Choroid plexus epithelial cell (primary cell): Measurements from ENCODE around the gene XIRP2.

Experiments
- DNase-seq: peaks from one replicate; pipeline ENCODE4 v3.0.0-alpha.2; 2010; ENCODE audit warnings: low read depth
- H3K4me3 ChIP-seq: 2 replicates; pipeline ENCODE4 v1.5.1; 2011; ENCODE audit warnings: low read depth, mild to moderate bottlenecking, control low read depth, low read length, moderate library complexity
- TF ChIP-seq, protein P1 (sequence below): conservative IDR thresholded peaks from 2 replicates; pipeline ENCODE4 v1.5.1; 2011; ENCODE audit warnings: low read depth, mild to moderate bottlenecking, control low read depth, inconsistent platforms, low read length, moderate library complexity

The XIRP2 gene, protein sequence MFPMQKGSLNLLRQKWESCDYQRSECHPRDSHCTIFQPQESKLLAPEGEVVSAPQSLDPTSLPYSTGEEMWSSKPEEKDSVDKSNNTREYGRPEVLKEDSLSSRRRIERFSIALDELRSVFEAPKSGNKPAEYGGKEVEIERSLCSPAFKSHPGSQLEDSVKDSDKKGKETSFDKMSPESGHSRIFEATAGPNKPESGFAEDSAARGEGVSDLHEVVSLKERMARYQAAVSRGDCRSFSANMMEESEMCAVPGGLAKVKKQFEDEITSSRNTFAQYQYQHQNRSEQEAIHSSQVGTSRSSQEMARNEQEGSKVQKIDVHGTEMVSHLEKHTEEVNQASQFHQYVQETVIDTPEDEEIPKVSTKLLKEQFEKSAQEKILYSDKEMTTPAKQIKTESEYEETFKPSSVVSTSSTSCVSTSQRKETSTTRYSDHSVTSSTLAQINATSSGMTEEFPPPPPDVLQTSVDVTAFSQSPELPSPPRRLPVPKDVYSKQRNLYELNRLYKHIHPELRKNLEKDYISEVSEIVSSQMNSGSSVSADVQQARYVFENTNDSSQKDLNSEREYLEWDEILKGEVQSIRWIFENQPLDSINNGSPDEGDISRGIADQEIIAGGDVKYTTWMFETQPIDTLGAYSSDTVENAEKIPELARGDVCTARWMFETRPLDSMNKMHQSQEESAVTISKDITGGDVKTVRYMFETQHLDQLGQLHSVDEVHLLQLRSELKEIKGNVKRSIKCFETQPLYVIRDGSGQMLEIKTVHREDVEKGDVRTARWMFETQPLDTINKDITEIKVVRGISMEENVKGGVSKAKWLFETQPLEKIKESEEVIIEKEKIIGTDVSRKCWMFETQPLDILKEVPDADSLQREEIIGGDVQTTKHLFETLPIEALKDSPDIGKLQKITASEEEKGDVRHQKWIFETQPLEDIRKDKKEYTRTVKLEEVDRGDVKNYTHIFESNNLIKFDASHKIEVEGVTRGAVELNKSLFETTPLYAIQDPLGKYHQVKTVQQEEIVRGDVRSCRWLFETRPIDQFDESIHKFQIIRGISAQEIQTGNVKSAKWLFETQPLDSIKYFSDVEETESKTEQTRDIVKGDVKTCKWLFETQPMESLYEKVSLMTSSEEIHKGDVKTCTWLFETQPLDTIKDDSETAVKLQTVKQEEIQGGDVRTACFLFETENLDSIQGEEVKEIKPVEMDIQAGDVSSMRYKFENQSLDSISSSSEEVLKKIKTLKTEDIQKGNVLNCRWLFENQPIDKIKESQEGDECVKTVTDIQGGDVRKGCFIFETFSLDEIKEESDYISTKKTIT (N-terminal part only)

DNA sequence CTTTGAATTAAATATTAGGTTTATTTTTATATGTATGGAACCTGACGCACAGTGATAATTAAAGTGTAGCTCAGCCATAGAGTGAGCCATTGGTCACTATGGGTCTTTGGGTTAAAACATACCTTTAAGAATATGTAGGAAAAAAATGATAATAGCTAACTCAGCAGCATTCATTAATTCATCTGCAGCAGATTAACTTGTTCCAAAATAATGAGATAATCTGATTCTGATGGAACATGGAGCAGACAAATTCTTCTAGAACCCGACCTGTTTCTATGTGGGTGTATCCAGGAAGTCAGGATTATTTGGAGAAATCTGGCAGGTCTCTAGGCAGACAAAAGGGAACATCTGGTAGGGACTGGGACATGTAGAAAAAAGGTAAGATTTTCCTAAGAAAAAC, at the start of gene XIRP2:
XIRP2 (plus strand) TSS at position 301 of the 400 bp plus-strand sequence. CDS start 15,003 bp downstream, outside the sequence.
- no peak within 1 kb of the TSS for H3K4me3 ChIP-seq
- DNase-seq: no peak
- TF ChIP-seq, protein P1, sequence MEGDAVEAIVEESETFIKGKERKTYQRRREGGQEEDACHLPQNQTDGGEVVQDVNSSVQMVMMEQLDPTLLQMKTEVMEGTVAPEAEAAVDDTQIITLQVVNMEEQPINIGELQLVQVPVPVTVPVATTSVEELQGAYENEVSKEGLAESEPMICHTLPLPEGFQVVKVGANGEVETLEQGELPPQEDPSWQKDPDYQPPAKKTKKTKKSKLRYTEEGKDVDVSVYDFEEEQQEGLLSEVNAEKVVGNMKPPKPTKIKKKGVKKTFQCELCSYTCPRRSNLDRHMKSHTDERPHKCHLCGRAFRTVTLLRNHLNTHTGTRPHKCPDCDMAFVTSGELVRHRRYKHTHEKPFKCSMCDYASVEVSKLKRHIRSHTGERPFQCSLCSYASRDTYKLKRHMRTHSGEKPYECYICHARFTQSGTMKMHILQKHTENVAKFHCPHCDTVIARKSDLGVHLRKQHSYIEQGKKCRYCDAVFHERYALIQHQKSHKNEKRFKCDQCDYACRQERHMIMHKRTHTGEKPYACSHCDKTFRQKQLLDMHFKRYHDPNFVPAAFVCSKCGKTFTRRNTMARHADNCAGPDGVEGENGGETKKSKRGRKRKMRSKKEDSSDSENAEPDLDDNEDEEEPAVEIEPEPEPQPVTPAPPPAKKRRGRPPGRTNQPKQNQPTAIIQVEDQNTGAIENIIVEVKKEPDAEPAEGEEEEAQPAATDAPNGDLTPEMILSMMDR: no peak

DNA sequence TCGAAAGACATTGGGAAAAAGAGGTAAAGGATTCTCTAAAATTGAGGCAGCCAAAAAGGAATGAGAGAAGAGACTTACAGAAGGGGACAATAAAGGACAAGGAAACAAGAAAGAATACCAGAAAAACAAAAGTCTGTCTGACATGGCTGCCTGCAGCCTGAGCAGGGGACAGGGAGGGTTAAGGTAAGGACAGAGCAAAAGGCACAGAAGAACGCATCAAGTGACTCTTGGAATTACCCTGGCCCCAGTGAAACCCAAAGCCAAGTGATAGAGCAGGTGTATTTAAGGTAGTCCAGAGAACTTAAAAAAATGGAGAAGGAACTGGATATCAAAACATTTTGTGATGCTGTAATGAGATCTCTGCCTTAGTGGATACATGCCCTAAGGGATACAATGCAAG, 47.1 kb upstream of the XIRP2 start:
- DNase-seq: no peak
- no peak overlapping the region for H3K4me3 ChIP-seq

GRCh38 chr2:166841679-166842078, 46.6 kb upstream of the XIRP2 start:
- DNase-seq: no peak
- TF ChIP-seq, protein P1: no peak
- no peak overlapping the region for H3K4me3 ChIP-seq

More for the DNA sequence above, 47.1 kb upstream of the XIRP2 start:
- TF ChIP-seq, protein P1: no peak

DNA sequence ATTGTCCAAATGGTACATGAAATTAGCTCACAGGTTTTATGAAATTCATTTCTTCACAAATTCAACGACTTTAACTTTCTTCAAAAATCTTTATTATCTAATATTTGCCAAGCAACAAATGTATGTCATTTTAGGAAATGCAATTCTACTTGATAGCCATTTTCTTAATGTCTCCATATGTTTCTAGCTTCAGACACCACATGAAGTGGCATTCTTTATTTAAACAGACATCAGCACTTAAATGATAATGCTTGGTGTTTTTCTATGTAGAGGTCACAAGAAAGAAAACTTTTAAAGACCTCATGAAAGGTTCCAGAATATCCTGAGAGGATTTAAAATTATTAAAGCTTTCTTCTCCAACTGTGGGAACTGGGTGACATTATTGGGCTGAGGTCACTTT, 44.2 kb upstream of the XIRP2 start:
- DNase-seq: no peak
- TF ChIP-seq, protein P1: no peak
- no peak overlapping the region for H3K4me3 ChIP-seq

- no peak for DNase-seq
- TF ChIP-seq, protein P1: no peak
- H3K4me3 ChIP-seq: no peak overlapping the region
These were observed 25.7 kb upstream of the XIRP2 start for GRCh38 chr2:166862468-166863132.

GRCh38 chr2:166867874-166868514, 20.3 kb upstream of the XIRP2 start:
- TF ChIP-seq, protein P1: no peak
- no peak overlapping the region for H3K4me3 ChIP-seq
- DNase-seq: no peak
